NCI-H2081 treated with DMSO at 0.1 percent for 48 hours (cell line): ENCODE data around the gene SCNM1.
A peak's percentile ranks its signal among the peaks of the same experiment; 100 is the strongest.

Source experiments
- DNase-seq: peaks from one replicate; lab custom pipeline; 2025; lab: John Stamatoyannopoulos, UW

Gene SCNM1

GRCh38 chr1:151165738-151166504 is at the start of gene SCNM1, which contains the start of gene LYSMD1:
Gene SCNM1 (plus strand): TSS chr1:151166144. CDS start chr1:151166153, 9 bp downstream.
Gene LYSMD1 (minus strand): TSS chr1:151165902. CDS start chr1:151165258, 644 bp downstream.
- peak; percentile 97 for DNase-seq

- no peak for DNase-seq
Measured at GRCh38 chr1:151124763-151125403, 41.1 kb upstream of the SCNM1 start.

- no peak for DNase-seq
Measured at GRCh38 chr1:151128800-151129199, 37.1 kb upstream of the SCNM1 start.

- no peak for DNase-seq
Measured at GRCh38 chr1:151130987-151131586, 34.9 kb upstream of the SCNM1 start.

- DNase-seq, result no peak
Measured at GRCh38 chr1:151131701-151132334, 34.1 kb upstream of the SCNM1 start.

GRCh38 chr1:151132335-151133017 is 33.5 kb upstream of the SCNM1 start:
- no peak for DNase-seq

- DNase-seq, result no peak
Measured at GRCh38 chr1:151133018-151133806, 32.7 kb upstream of the SCNM1 start.

GRCh38 chr1:151134396-151134795 is 31.5 kb upstream of the SCNM1 start:
- DNase-seq, result no peak

- DNase-seq, result no peak
Measured at GRCh38 chr1:151134991-151135390, 31.0 kb upstream of the SCNM1 start.

- DNase-seq, result no peak
Measured at GRCh38 chr1:151135433-151136385, 30.2 kb upstream of the SCNM1 start.

GRCh38 chr1:151137789-151138188 is 28.2 kb upstream of the SCNM1 start:
- DNase-seq, result no peak

- DNase-seq, result no peak
Measured at GRCh38 chr1:151142411-151143056, 23.4 kb upstream of the SCNM1 start.

GRCh38 chr1:151143057-151143435 is 22.9 kb upstream of the SCNM1 start:
- no peak for DNase-seq

- DNase-seq, result no peak
Measured at GRCh38 chr1:151143986-151144385, 22.0 kb upstream of the SCNM1 start.

- no peak for DNase-seq
Measured at GRCh38 chr1:151144474-151145303, 21.3 kb upstream of the SCNM1 start.

- DNase-seq, result no peak
Measured at GRCh38 chr1:151145304-151146071, 20.5 kb upstream of the SCNM1 start.

- DNase-seq, result no peak
Measured at GRCh38 chr1:151146072-151146411, 19.9 kb upstream of the SCNM1 start.
